ENCODE results near the gene ALK.

DNA sequence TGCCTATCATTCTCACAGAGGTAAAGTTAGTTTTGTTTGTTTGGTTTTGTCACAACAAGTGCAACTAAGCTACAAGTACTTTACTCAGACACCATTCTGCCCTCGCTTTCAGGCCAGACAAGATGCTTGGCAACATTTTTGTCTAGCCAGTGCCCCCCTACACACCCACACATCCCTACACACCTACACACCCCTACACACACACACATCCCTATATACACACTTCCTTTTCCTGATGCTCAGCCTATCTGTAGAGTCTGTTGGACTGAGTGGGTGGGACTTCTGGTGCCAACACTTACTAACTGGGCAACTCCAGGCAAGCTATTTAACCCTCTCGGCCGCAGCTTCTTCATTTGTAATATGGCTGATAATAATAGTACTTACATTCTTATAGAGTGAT is 161.4 kb downstream of the ALK start:
- TF ChIP-seq POLR2A (IDR thresholded peaks at IDR 0.05; ENCODE audit: low read length) = no peak
- no peak for TF ChIP-seq GATA1 (IDR thresholded peaks at IDR 0.05; ENCODE audit: low read depth, low read length)
